GM18873 (cell line): ENCODE data around the gene NME7.
"Not testable (repeated sequence)": the region's sequence is repeated elsewhere in the genome, so short reads cannot be mapped to it uniquely, and the experiment has no call there.

Experiments used
- ATAC-seq: cut with Tn5 transposase; IDR thresholded peaks from one replicate; pipeline ENCODE4 v1.9.1; 2021; ENCODE audit warnings: mild to moderate bottlenecking, moderate library complexity, moderate number of reproducible peaks; ENCODE audit not compliant: unreplicated experiment, low FRiP score

NME7 gene

GRCh38 chr1:169133801-169134502 is 233.6 kb downstream of the NME7 start:
- ATAC-seq: no peak

DNA sequence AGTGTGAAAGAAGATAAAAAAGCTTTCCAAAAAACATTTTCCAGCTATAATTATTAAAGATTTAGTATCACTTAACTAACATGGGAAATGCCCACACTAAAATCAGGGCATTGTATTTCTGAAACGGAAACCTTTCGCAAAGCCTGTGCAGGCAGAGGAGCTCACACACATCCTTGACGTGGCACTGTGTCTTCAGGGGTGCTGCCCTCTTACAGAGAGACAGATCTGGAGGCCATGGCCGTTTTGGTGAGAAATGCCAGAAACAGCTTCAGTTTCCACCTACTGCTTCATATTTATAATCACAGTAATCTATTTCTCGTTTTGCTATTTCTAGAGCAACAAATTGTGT is 234.4 kb downstream of the NME7 start:
- no peak for ATAC-seq

GRCh38 chr1:169132512-169133227 is 234.9 kb downstream of the NME7 start:
- no peak for ATAC-seq

GRCh38 chr1:169130683-169131082 is 236.9 kb downstream of the NME7 start:
- ATAC-seq: no peak

DNA sequence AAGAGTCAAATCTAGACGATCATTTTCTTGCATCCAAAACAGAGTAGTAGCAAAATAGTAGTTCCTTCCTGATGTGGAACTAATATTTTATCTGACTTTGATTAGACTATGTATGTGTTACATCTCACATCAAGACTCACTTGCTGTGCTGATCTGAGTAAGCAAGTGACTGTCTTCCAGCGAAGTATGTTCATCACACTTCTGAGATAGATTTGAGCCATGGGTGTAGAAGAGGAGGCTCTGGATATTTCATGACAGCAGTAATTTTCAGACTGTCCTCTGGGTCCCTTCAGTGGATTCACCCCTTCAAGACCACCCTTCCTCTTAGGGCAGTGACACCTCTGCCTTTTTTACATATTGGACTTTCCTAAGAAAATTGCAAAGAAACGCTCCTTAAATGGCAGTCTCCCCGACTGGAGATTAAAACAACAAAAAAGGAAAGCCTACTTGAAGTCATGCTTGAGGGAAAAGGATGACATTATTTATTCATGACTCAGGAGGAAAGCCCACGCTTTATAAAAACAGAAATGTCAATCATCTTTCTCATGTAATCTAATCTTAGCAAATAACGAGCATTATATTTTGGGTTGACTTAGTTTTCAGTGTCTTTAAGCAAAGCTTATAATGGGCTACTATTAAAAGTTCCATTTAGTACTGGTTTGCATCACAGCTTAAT is 238.3 kb downstream of the NME7 start:
- ATAC-seq: no peak

GRCh38 chr1:169128562-169128961 is 239.0 kb downstream of the NME7 start:
- ATAC-seq: no peak

DNA sequence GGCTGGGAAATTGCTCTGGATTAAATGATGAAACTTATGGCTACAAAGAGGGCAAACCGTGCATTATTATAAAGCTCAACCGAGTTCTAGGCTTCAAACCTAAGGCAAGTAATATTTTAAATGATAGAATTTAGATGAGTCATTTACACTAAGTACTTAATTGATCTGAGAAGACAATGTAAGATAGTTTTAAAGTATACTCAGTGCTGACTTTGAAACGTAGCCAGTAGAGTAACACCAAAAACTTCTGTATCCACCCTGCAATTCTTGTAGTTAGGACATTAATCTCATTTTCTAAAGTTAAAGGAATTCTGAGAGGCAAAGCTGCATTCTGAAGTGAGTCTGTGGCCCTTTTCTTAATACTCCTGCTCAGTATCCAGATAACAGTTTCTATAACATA is 240.3 kb downstream of the NME7 start:
- no peak for ATAC-seq

DNA sequence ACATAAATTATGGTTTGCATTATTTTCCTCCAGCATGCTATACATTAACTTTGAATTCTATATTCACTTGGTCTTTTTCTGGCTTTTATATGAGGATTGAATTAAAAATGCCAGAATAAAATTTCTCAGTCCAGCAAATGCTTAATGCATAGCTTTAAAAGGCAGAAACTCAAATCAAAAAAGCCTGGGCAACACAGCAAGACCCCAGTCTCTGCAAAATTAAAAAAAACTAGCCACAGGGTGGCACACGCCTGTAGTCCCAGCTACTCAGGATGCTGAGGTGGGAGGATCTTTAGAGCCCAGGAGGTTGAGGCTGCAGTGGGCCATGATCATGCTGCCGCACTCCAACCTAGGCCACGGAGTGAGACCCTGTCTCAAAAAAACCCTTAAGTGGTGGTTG is 241.3 kb downstream of the NME7 start:
- ATAC-seq: no peak

- ATAC-seq: not testable (repeated sequence)
These were observed 242.0 kb downstream of the NME7 start for GRCh38 chr1:169125597-169125996.

DNA sequence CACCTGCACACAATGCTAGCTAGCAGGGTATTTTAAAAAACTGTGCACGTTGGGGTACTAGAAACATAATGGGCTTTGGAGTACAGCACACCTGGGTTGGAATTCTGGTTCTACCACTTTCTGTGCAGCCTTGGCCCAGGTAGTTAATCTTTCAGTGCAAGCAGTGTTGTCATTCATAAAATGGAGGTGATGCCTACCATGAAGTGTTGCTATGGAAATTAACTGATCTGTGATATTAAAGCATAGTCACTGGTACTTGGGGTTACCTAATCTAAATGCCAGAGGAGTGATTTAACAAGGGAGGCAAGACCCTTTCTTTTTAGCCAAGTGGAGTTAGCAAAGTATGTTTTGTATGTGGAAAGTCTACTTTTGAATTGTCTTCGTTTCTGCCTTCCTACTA is 243.1 kb downstream of the NME7 start:
- ATAC-seq: no peak

DNA sequence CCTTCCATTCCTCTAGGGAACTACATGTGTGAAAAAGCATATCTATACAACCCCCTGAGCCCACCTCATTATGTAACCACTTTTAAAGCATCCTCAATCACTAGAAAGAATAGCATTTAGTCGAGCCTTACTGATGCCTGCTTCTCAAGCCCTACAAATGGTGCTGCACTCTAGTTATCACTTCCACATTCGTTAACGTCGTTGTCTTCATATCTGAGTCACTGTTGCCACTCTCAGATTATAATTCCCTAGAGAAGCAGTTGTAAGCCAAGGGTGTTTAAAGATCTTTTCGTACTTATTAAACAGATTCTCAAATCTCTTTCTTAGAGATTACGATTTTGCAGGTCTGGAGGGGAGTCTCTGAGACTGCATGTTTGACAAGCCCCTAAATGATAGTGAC is 244.6 kb downstream of the NME7 start:
- ATAC-seq: peak; percentile 48

DNA sequence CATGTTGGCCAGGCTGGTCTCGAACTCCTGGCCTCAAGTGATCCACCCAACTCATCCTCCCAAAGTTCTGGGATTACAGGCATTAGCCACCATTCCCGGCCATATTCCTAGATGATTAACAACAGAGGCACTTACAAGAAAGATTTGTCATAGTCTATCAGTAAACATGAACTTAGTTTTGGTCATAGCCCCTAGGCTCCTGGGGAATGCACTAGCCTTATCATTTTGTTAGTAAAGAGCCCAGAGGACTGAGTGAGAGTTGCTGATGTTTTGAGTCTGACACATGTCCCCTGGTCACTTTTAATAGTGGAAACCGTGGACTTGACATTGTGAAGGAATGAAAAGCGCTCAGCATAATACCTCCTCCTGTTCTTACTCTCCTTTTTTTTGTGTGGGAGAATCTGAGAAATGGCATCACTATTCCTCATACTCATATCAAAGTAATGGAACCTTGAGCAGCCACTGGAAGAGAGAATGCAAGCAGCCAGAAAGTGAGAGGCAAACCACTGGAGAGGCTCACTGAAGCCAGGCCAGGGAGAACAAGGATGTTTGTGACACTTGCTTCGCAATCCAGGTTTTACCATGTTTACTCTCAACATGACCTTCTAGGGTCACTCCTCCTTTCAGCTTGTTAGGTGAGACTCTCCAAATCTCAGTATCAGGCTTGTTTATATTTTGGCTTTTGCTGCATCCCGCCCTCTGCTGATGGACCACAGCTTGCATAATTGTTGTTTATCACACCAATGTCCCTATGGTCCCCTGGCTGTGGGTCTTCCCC is 246.3 kb downstream of the NME7 start:
- no peak for ATAC-seq

DNA sequence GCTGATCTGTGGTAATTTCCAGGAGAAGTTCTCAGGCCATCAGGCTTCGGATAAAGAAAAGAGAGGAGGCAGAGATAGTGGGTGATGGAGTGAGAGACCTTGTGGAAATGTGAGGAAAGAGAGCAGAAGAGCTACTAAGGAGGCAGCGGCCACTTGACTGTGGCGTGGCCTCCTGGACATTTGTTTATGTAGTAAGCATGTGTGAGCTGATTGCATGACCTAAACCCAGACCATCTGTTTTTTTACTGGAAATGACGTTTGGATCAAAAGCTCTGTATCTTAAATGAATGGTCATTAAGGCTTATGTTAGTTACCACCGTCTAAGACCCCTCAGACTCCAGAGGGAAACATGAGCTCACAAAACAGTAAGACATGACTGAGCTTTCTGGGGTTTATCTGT is 247.5 kb downstream of the NME7 start:
- ATAC-seq: no peak

GRCh38 chr1:169119405-169119804 is 248.2 kb downstream of the NME7 start:
- ATAC-seq: no peak

DNA sequence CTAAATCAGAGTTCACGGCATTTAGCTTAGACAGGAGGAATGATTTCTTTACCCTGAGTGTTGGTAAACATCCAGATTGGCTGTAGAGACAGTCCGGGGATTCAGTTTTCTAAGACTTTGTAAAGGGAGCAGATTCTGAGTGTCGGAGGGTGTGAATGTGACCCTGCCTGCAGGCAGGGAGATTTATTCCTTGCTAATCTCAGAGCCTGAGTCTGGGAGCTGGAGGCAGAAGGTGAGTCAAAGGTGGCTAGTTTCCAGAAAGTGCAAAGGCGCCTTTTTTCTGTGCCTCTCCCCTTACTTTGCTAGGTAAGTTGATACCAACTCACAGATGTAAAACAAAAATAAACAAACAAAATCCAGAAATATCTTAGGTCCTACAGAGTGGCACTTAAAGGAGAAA is 249.4 kb downstream of the NME7 start:
- ATAC-seq: no peak

- no peak for ATAC-seq
These were observed 250.0 kb downstream of the NME7 start for GRCh38 chr1:169117599-169117998.

GRCh38 chr1:169117014-169117413 is 250.6 kb downstream of the NME7 start:
- ATAC-seq: no peak

GRCh38 chr1:169115891-169116585 is 251.6 kb downstream of the NME7 start:
- peak; percentile 68 for ATAC-seq

DNA sequence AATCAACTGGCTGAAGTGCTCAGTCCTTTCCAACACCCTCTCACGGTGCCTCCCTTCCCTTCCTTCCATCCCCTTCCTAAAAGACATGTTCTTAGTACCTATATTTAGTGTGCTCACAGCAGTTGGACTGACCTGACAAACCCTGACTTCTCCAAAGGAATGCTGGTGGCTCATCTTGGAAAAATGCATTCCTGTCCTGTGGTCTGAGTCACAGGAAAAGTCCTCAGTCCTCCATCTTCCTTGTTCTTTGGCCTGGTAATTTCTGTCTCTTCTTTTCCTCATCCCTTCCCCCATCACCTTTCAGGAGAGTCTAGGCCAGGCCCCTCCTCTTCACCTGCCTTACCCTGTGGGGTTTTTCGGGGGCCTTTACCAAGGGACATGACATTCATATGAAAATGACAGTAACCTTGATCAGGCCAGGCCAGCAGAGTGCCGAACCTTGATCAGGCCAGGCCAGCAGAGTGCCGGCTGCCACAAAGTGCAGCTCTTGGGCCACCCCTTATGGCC is 253.9 kb downstream of the NME7 start:
- no peak for ATAC-seq

DNA sequence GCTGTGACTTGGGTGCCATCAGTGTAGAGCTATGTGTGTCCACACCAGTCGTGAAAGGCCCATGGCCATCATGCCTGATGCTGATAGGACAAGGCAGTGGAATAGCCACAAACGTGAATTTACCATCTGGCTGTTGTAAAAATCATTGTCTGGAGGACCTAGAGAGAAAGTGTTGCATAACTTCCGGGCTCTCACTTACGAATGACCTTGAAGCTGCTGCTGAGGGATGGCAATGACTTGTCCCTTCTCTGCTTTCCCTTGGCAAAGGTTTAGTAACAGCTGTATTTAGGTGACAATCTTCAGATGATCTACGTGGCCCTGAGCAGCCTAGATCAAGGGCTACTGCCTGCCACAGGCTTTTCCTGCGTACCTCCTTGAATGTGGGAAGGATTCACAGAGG is 255.4 kb downstream of the NME7 start:
- no peak for ATAC-seq
